Small intestine (tissue), 7 donors: ENCODE data around the gene CRELD2. TPM values are rescaled to one million over a fixed set of nuclear protein-coding genes. Genes with fewer than 3 reads are reported as not detected.

ENCODE experiments used
- DNase-seq, 2 donors: peaks; one replicate each; pipeline versions ENCODE4 v3.0.0 to v3.0.0-alpha.2; 2013
- FAIRE-seq: peaks from 2 replicates; lab custom pipeline; 2012; peaks lifted over from hg19 to GRCh38; lab: Jason Lieb, UNC
- H3K27ac ChIP-seq, 3 donors: one replicate each; pipeline ENCODE4 v1.5.1; 2013; ENCODE audit warnings: low read length in 2 of 3, mild to moderate bottlenecking in 2 of 3, control low read depth in 1 of 3, inconsistent platforms in 1 of 3, low read depth in 1 of 3, moderate library complexity in 1 of 3
- H3K27me3 ChIP-seq, 3 donors: one replicate each; pipeline ENCODE4 v1.6.1; 2013; ENCODE audit warnings: low read length in 3 of 3, inconsistent platforms in 1 of 3; ENCODE audit not compliant: control insufficient read depth in 3 of 3, insufficient read depth in 3 of 3
- H3K36me3 ChIP-seq, 3 donors: one replicate each; pipeline ENCODE4 v1.6.1; 2013; ENCODE audit warnings: low read length in 3 of 3, inconsistent platforms in 1 of 3, low read depth in 1 of 3, mild to moderate bottlenecking in 1 of 3, moderate library complexity in 1 of 3; ENCODE audit not compliant: control insufficient read depth in 3 of 3, insufficient read depth in 2 of 3
- H3K4me1 ChIP-seq, 3 donors: one replicate each; pipeline ENCODE4 v1.6.1; 2013; ENCODE audit warnings: low read length in 2 of 3, inconsistent platforms in 1 of 3, low read depth in 1 of 3, mild to moderate bottlenecking in 1 of 3, moderate library complexity in 1 of 3; ENCODE audit not compliant: control insufficient read depth in 3 of 3, insufficient read depth in 2 of 3
- H3K4me3 ChIP-seq, 3 donors: one replicate each; pipeline ENCODE4 v1.5.1; 2013; ENCODE audit warnings: low read length in 3 of 3, control low read depth in 1 of 3, inconsistent platforms in 1 of 3, low read depth in 1 of 3, mild to moderate bottlenecking in 1 of 3, moderate library complexity in 1 of 3
- H3K9me3 ChIP-seq, 2 donors: one replicate each; pipeline ENCODE4 v1.6.1; 2013; ENCODE audit warnings: low read depth in 1 of 2, low read length in 1 of 2; ENCODE audit not compliant: control insufficient read depth in 2 of 2, insufficient read depth in 1 of 2
- WGBS, 3 donors: extraction: QIAGEN DNeasy Blood & Tissue Kit; methylation state at CpG; one replicate each; pipeline ENCODE4 v1.1.7; 2013; 5-methylcytosine and 5-hydroxymethylcytosine counted together
- polyA plus RNA-seq, 4 donors: library from polyadenylated mRNA; stranded (reverse) in 3 of 4; unstranded in 1 of 4; fragments of 200-250 nt in 3 of 4; fragments of 120-200 nt in 1 of 4; gene quantifications; one replicate each; pipeline versions ENCODE4 v1.2.1 to v1.2.3, GENCODE V29; 2013
- donor health status: healthy with polysubstance abuse.
- donor health status: control.
- donor health status: control.
- donor health status: Bipolar disorder and iron deficiency.
- donor health status: healthy.

CRELD2 gene
- polyA plus RNA-seq, 4 donors: 11.9 to 107 (median 21.8) TPM

GRCh38 chr22:49903322-49904039 is 15.0 kb upstream of the CRELD2 start:
- H3K27ac ChIP-seq: no peak overlapping the region
- H3K27me3 ChIP-seq: no peaks in the 10 kb centered on the region
- whole genome bisulfite sequencing, 3 donors: 73 to 86% (median 75%) methylated on average over 17 of the region's 17 CpGs
- no peaks in the 10 kb centered on the region for H3K4me1 ChIP-seq
- peaks cover 4 to 66% (median 10%) of the 10 kb centered on the region in 3 donors for H3K36me3 ChIP-seq
- FAIRE-seq (no peak), DNase-seq (peak in 1 of 2 donors; percentile 47)
- no peaks in the 10 kb centered on the region for H3K9me3 ChIP-seq
- H3K4me3 ChIP-seq: no peak overlapping the region

GRCh38 chr22:49904040-49904369 is 14.4 kb upstream of the CRELD2 start:
- FAIRE-seq (no peak), DNase-seq (no peak)
- WGBS, 3 donors: 88 to 94% (median 92%) methylated on average over 11 of the region's 11 CpGs
- no peak overlapping the region for H3K4me3 ChIP-seq
- peaks cover 4 to 69% (median 10%) of the 10 kb centered on the region in 3 donors for H3K36me3 ChIP-seq
- no peak overlapping the region for H3K27ac ChIP-seq
- no peaks in the 10 kb centered on the region for H3K9me3 ChIP-seq
- no peaks in the 10 kb centered on the region for H3K4me1 ChIP-seq
- no peaks in the 10 kb centered on the region for H3K27me3 ChIP-seq

GRCh38 chr22:49905465-49905864 is 13.0 kb upstream of the CRELD2 start:
- Histone ChIP-seq H3K4me3 (no peak overlapping the region), H3K9me3 (no peaks in the 10 kb centered on the region), H3K27me3 (no peaks in the 10 kb centered on the region), H3K36me3 (peaks cover 4 to 74% (median 10%) of the 10 kb centered on the region in 3 donors), H3K4me1 (no peaks in the 10 kb centered on the region), H3K27ac (no peak overlapping the region)
- 95 to 98% (median 95%) methylated on average over 18 of the region's 18 CpGs for WGBS, 3 donors
- DNase-seq (no peak), FAIRE-seq (no peak)

- Histone ChIP-seq H3K36me3 (peaks cover 4 to 73% (median 14%) of the 10 kb centered on the region in 3 donors), H3K4me1 (no peaks in the 10 kb centered on the region), H3K4me3 (no peak overlapping the region), H3K27ac (no peak overlapping the region), H3K27me3 (no peaks in the 10 kb centered on the region), H3K9me3 (no peaks in the 10 kb centered on the region)
- no peak for FAIRE-seq
- DNase-seq: no peak
- WGBS, 3 donors: 96 to 98% (median 98%) methylated on average over 27 to 28 of the region's 28 CpGs
These were observed 12.2 kb upstream of the CRELD2 start for GRCh38 chr22:49906071-49906798.

- no peak overlapping the region for H3K4me3 ChIP-seq
- 92 to 95% (median 95%) methylated on average over 12 to 14 of the region's 14 CpGs for WGBS, 3 donors
- no peak overlapping the region for H3K27ac ChIP-seq
- peaks cover 4 to 68% (median 17%) of the 10 kb centered on the region in 3 donors for H3K36me3 ChIP-seq
- H3K9me3 ChIP-seq: no peaks in the 10 kb centered on the region
- DNase-seq (no peak), FAIRE-seq (no peak)
- no peaks in the 10 kb centered on the region for H3K4me1 ChIP-seq
- no peaks in the 10 kb centered on the region for H3K27me3 ChIP-seq
These were observed 11.6 kb upstream of the CRELD2 start for GRCh38 chr22:49906799-49907290.

- Histone ChIP-seq H3K9me3 (no peaks in the 10 kb centered on the region), H3K27me3 (no peaks in the 10 kb centered on the region), H3K4me1 (no peaks in the 10 kb centered on the region), H3K27ac (no peak overlapping the region), H3K36me3 (peaks cover 6 to 75% (median 21%) of the 10 kb centered on the region in 3 donors), H3K4me3 (no peak overlapping the region)
- WGBS, 3 donors: 96 to 97% (median 96%) methylated on average over 19 of the region's 19 CpGs
- FAIRE-seq (no peak), DNase-seq (no peak)
These were observed 10.6 kb upstream of the CRELD2 start for GRCh38 chr22:49907807-49908206.

- FAIRE-seq (no peak), DNase-seq (no peak)
- 94 to 97% (median 96%) methylated on average over 23 of the region's 23 CpGs for WGBS, 3 donors
- H3K4me3 ChIP-seq: no peak overlapping the region
- no peaks in the 10 kb centered on the region for H3K4me1 ChIP-seq
- H3K27ac ChIP-seq: no peak overlapping the region
- peaks cover 4 to 75% (median 18%) of the 10 kb centered on the region in 3 donors for H3K36me3 ChIP-seq
- H3K9me3 ChIP-seq: no peaks in the 10 kb centered on the region
- no peaks in the 10 kb centered on the region for H3K27me3 ChIP-seq
These were observed 8.8 kb upstream of the CRELD2 start for GRCh38 chr22:49909476-49910205.
